GM23248 (cell line): ENCODE results near the gene CXorf58. TPM values are rescaled to one million over a fixed set of nuclear protein-coding genes. Genes with fewer than 3 reads are reported as not detected.

Experiments
- DNase-seq: peaks from one replicate; pipeline ENCODE4 v3.0.0-alpha.2; 2015
- H2AFZ ChIP-seq: fragments of 200-600 bp; sonication (generic); 2 replicates; pipeline ENCODE4 v1.6.1; 2016; ENCODE audit warnings: antibody characterized with exemption
- H3F3A ChIP-seq: fragments of 200-600 bp; sonication (generic); 2 replicates; pipeline ENCODE4 v1.6.1; 2016; ENCODE audit warnings: mild to moderate bottlenecking, antibody characterized with exemption, mixed run types; ENCODE audit not compliant: insufficient read depth
- H3K27ac ChIP-seq: fragments of 200-600 bp; sonication (generic); 2 replicates; pipeline ENCODE4 v1.5.1; 2016; ENCODE audit warnings: mild to moderate bottlenecking
- H3K27me3 ChIP-seq: fragments of 200-600 bp; sonication (generic); replicated peaks from 2 replicates; pipeline ENCODE4 v1.6.1; 2016; ENCODE audit warnings: mild to moderate bottlenecking; ENCODE audit not compliant: insufficient read depth
- H3K36me3 ChIP-seq: fragments of 200-600 bp; sonication (generic); 2 replicates; pipeline ENCODE4 v1.6.1; 2016; ENCODE audit warnings: low read depth, mild to moderate bottlenecking
- H3K4me1 ChIP-seq: fragments of 200-600 bp; sonication (generic); 2 replicates; pipeline ENCODE4 v1.6.1; 2016; ENCODE audit warnings: mild to moderate bottlenecking; ENCODE audit not compliant: insufficient read depth
- H3K4me2 ChIP-seq: fragments of 200-600 bp; sonication (generic); one replicate; pipeline ENCODE4 v1.6.1; 2016; ENCODE audit warnings: mild to moderate bottlenecking; ENCODE audit not compliant: unreplicated experiment
- H3K4me3 ChIP-seq: fragments of 200-600 bp; sonication (generic); 2 replicates; pipeline ENCODE4 v1.5.1; 2016; ENCODE audit warnings: mild to moderate bottlenecking
- H3K79me2 ChIP-seq: fragments of 200-600 bp; sonication (generic); 2 replicates; pipeline ENCODE4 v1.6.1; 2016; ENCODE audit warnings: mild to moderate bottlenecking; ENCODE audit not compliant: insufficient read depth
- H3K9ac ChIP-seq: fragments of 200-600 bp; sonication (generic); 2 replicates; pipeline ENCODE4 v1.6.1; 2016; ENCODE audit warnings: mild to moderate bottlenecking
- H3K9me2 ChIP-seq: fragments of 200-600 bp; sonication (generic); 2 replicates; pipeline ENCODE4 v1.6.1; 2016; ENCODE audit warnings: mixed run types, mild to moderate bottlenecking, moderate library complexity; ENCODE audit not compliant: insufficient read depth
- H3K9me3 ChIP-seq: fragments of 200-600 bp; sonication (generic); one replicate; pipeline ENCODE4 v1.6.1; 2017; ENCODE audit warnings: low read depth
- H4K20me1 ChIP-seq: fragments of 200-600 bp; sonication (generic); 2 replicates; pipeline ENCODE4 v1.6.0; 2016; ENCODE audit not compliant: insufficient read depth
- EZH2 ChIP-seq: fragments of 200-600 bp; sonication (generic); IDR thresholded peaks from 2 replicates; pipeline ENCODE4 v1.6.1; 2018; ENCODE audit warnings: antibody characterized with exemption, mild to moderate bottlenecking; ENCODE audit not compliant: insufficient read depth, poor library complexity, severe bottlenecking
- EZH2phosphoT487 ChIP-seq: fragments of 200-600 bp; sonication (generic); IDR thresholded peaks from 2 replicates; pipeline ENCODE4 v1.6.1; 2018; ENCODE audit warnings: antibody characterized with exemption, moderate library complexity, mild to moderate bottlenecking, low read depth; ENCODE audit not compliant: insufficient read depth
- WGBS, 2 experiments: methylation state at CpG; one replicate each; pipeline ENCODE4 v1.1.6; 2015 to 2017; ENCODE audit warnings: low lambda C conversion rate in 2 of 2, low coverage in 1 of 2; ENCODE audit errors: missing lambda C conversion rate in 2 of 2; 5-methylcytosine and 5-hydroxymethylcytosine counted together
- in situ Hi-C: fragments of 300-500 bp; cut with MboI; formaldehyde crosslinking; loops from 2 replicates; pipeline ENCODE4 v1.15.0; 2020
- polyA plus RNA-seq: library from polyadenylated mRNA; unstranded; fragments of >200 nt; fragmentation: Nextera tagmentation; extraction: Ambion mirVana; gene quantifications from 2 replicates; pipeline ENCODE4 v1.2.1, GENCODE V29; 2016
- total RNA-seq: library from RNA; depleted of rRNA; stranded (reverse); fragments of >200 nt; shearing (Covaris generic); gene quantifications from 2 replicates; pipeline ENCODE4 v1.2.3, GENCODE V29; 2014

Gene CXorf58
- total and polyA plus RNA-seq, 2 experiments from 2014 or later = not detected

GRCh38 chrX:23896981-23897380 is 10.8 kb upstream of the CXorf58 start:
- in situ Hi-C loops = no loop called here

GRCh38 chrX:23898412-23898959 is 9.3 kb upstream of the CXorf58 start:
- in situ Hi-C loops = no loop called here
- H3K9ac ChIP-seq = peak overlapping the region; percentile 57
- 46 to 61% methylated on average over 3 of the region's 3 CpGs for WGBS, 2 experiments
- peak overlapping the region; percentile 73 for H3K4me2 ChIP-seq
- TF ChIP-seq EZH2 = no peak
- TF ChIP-seq EZH2phosphoT487 = no peak
- peak; percentile 75 for DNase-seq
- H2AFZ ChIP-seq = no peak overlapping the region
- peaks cover 38% of the 10 kb centered on the region for H3F3A ChIP-seq
- peaks cover 9% of the 10 kb centered on the region; the same call in 1 of the 2 replicates for H3K79me2 ChIP-seq
- H4K20me1 ChIP-seq = no peaks in the 10 kb centered on the region
- H3K27ac ChIP-seq = peak overlapping the region; percentile 76
- no peaks in the 10 kb centered on the region for H3K9me2 ChIP-seq
- H3K4me3 ChIP-seq = no peak overlapping the region
- H3K36me3 ChIP-seq = no peaks in the 10 kb centered on the region
- no peaks in the 10 kb centered on the region for H3K9me3 ChIP-seq
- H3K27me3 ChIP-seq = no peaks in the 10 kb centered on the region
- peaks cover 49% of the 10 kb centered on the region for H3K4me1 ChIP-seq

More at GRCh38 chrX:23896981-23897380, 10.8 kb upstream of the CXorf58 start:
- H4K20me1 ChIP-seq = no peaks in the 10 kb centered on the region
- H3K9ac ChIP-seq = no peak overlapping the region
- H3K4me2 ChIP-seq = no peak overlapping the region
- no peaks in the 10 kb centered on the region for H3K9me3 ChIP-seq
- no peak for TF ChIP-seq EZH2
- TF ChIP-seq EZH2phosphoT487 = no peak
- H3K79me2 ChIP-seq = peaks cover 9% of the 10 kb centered on the region; the same call in 1 of the 2 replicates
- peak overlapping the region; percentile 27 for H2AFZ ChIP-seq
- peaks cover 34% of the 10 kb centered on the region for H3F3A ChIP-seq
- H3K4me1 ChIP-seq = peaks cover 45% of the 10 kb centered on the region
- H3K27me3 ChIP-seq = no peaks in the 10 kb centered on the region
- no peaks in the 10 kb centered on the region for H3K9me2 ChIP-seq
- WGBS, 2 experiments = 6 to 17% methylated on average over 2 of the region's 2 CpGs
- H3K36me3 ChIP-seq = no peaks in the 10 kb centered on the region
- no peak for DNase-seq
- 0 out of 2 replicates have a peak overlapping the region, but pooled peaks have one; percentile 36 for H3K27ac ChIP-seq
- H3K4me3 ChIP-seq = no peak overlapping the region

GRCh38 chrX:23900220-23900797 is 7.5 kb upstream of the CXorf58 start:
- H3K27ac ChIP-seq = peak overlapping the region; percentile 82

GRCh38 chrX:23901060-23901459 is 6.7 kb upstream of the CXorf58 start:
- in situ Hi-C loops = loop anchor here (10.0 kb wide), 2 partner anchors 116 to 206 kb away; partner anchors contain the start of gene SAT1
- no peak for TF ChIP-seq EZH2phosphoT487
- no peak for TF ChIP-seq EZH2

More at GRCh38 chrX:23900220-23900797, 7.5 kb upstream of the CXorf58 start:
- Histone ChIP-seq H3K4me1 (peaks cover 49% of the 10 kb centered on the region), H3K79me2 (peaks cover 9% of the 10 kb centered on the region; the same call in 1 of the 2 replicates), H4K20me1 (no peaks in the 10 kb centered on the region), H3K9ac (peak overlapping the region; percentile 56), H3K36me3 (no peaks in the 10 kb centered on the region), H3K27me3 (no peaks in the 10 kb centered on the region), H3K4me2 (peak overlapping the region; percentile 23), H2AFZ (no peak overlapping the region), H3K9me2 (no peaks in the 10 kb centered on the region), H3K9me3 (no peaks in the 10 kb centered on the region), H3F3A (peaks cover 38% of the 10 kb centered on the region), H3K4me3 (no peak overlapping the region)
- DNase-seq = peak; percentile 39
- 67 to 74% methylated on average over 11 to 12 of the region's 12 CpGs for WGBS, 2 experiments
- in situ Hi-C loops = loop anchor here (10.0 kb wide), 2 partner anchors 116 to 206 kb away; partner anchors contain the start of gene SAT1
- TF ChIP-seq EZH2 (no peak), EZH2phosphoT487 (no peak)

More at GRCh38 chrX:23901060-23901459, 6.7 kb upstream of the CXorf58 start:
- Histone ChIP-seq H3K4me3 (no peak overlapping the region), H3K4me2 (peak overlapping the region; percentile 23), H3K36me3 (no peaks in the 10 kb centered on the region), H3K4me1 (peaks cover 49% of the 10 kb centered on the region), H4K20me1 (no peaks in the 10 kb centered on the region), H3K9me3 (no peaks in the 10 kb centered on the region), H3F3A (peaks cover 38% of the 10 kb centered on the region), H3K27ac (peak overlapping the region; percentile 82), H3K79me2 (peaks cover 9% of the 10 kb centered on the region; the same call in 1 of the 2 replicates), H2AFZ (no peak overlapping the region), H3K27me3 (no peaks in the 10 kb centered on the region), H3K9ac (peak overlapping the region; percentile 56), H3K9me2 (no peaks in the 10 kb centered on the region)
- DNase-seq = peak; percentile 84
- WGBS, 2 experiments = 37 to 41% methylated on average over 3 of the region's 3 CpGs
